ENCODE data around the gene CPED1. TPM values are rescaled to one million over a fixed set of nuclear protein-coding genes. Genes with fewer than 3 reads are reported as not detected.

Gene CPED1
- total RNA-seq, 1 donor from 2014 or later, result 0.09 TPM

GRCh38 chr7:121008816-121009215, 20.3 kb downstream of the CPED1 start:
- Mint-ChIP-seq H3K4me3 (no peak overlapping the region), H3K27me3 (peaks cover 5% of the 10 kb centered on the region), H3K4me1 (no peaks in the 10 kb centered on the region), H3K36me3 (ENCODE audit: low read depth) (no peaks in the 10 kb centered on the region), H3K9me3 (no peaks in the 10 kb centered on the region), H3K27ac (no peak overlapping the region)
- DNase-seq (no peak), ATAC-seq (ENCODE audit: low read depth) (no peak)
- no peak for TF ChIP-seq CTCF (IDR thresholded peaks at IDR 0.05)
- CTCF ChIA-PET, result interaction anchor here (1.0 kb wide), 1 partner anchor 21 kb away, joined by 3 read pairs; the partner anchor contains the start of gene CPED1
- intact Hi-C loops (cut with micrococcal nuclease), result no loop called here
- POLR2A ChIA-PET, result no interaction called here

GRCh38 chr7:121011401-121011800, 22.9 kb downstream of the CPED1 start:
- DNase-seq, result no peak
- intact Hi-C loops (cut with micrococcal nuclease), result no loop called here
- Mint-ChIP-seq H3K36me3 (ENCODE audit: low read depth) (no peaks in the 10 kb centered on the region), H3K4me3 (no peak overlapping the region), H3K4me1 (no peaks in the 10 kb centered on the region), H3K27ac (no peak overlapping the region), H3K9me3 (no peaks in the 10 kb centered on the region), H3K27me3 (peaks cover 3% of the 10 kb centered on the region)
- ChIA-PET POLR2A (no interaction called here), CTCF (no interaction called here)
- no peak for TF ChIP-seq CTCF (IDR thresholded peaks at IDR 0.05)
- no peak for ATAC-seq (ENCODE audit: low read depth)

GRCh38 chr7:121012170-121012874, 23.8 kb downstream of the CPED1 start:
- H3K27ac Mint-ChIP-seq, result no peak overlapping the region
- ChIA-PET CTCF (no interaction called here), POLR2A (no interaction called here)
- no peak for TF ChIP-seq CTCF (IDR thresholded peaks at IDR 0.05)
- intact Hi-C loops (cut with micrococcal nuclease), result no loop called here
- H3K4me1 Mint-ChIP-seq, result no peaks in the 10 kb centered on the region
- no peak for ATAC-seq (ENCODE audit: low read depth)
- H3K27me3 Mint-ChIP-seq, result peaks cover 2% of the 10 kb centered on the region
- H3K9me3 Mint-ChIP-seq, result no peaks in the 10 kb centered on the region
- no peak for DNase-seq
- no peak overlapping the region for H3K4me3 Mint-ChIP-seq
- H3K36me3 Mint-ChIP-seq (ENCODE audit: low read depth), result no peaks in the 10 kb centered on the region

- DNase-seq (no peak), ATAC-seq (ENCODE audit: low read depth) (no peak)
- Mint-ChIP-seq H3K4me3 (no peak overlapping the region), H3K27ac (no peak overlapping the region), H3K27me3 (peaks cover 2% of the 10 kb centered on the region), H3K9me3 (no peaks in the 10 kb centered on the region), H3K36me3 (ENCODE audit: low read depth) (no peaks in the 10 kb centered on the region), H3K4me1 (no peaks in the 10 kb centered on the region)
- intact Hi-C loops (cut with micrococcal nuclease), result no loop called here
- ChIA-PET POLR2A (no interaction called here), CTCF (no interaction called here)
- no peak for TF ChIP-seq CTCF (IDR thresholded peaks at IDR 0.05)
These were observed 24.4 kb downstream of the CPED1 start for GRCh38 chr7:121012919-121013318.

GRCh38 chr7:121015560-121015959, 27.0 kb downstream of the CPED1 start:
- peaks cover 2% of the 10 kb centered on the region for H3K27me3 Mint-ChIP-seq
- intact Hi-C loops (cut with micrococcal nuclease), result no loop called here
- no peaks in the 10 kb centered on the region for H3K4me1 Mint-ChIP-seq
- TF ChIP-seq CTCF (IDR thresholded peaks at IDR 0.05), result no peak
- POLR2A ChIA-PET, result interaction anchor here (0.6 kb wide), 1 partner anchor 158 kb away, joined by 4 read pairs; no protein-coding TSS in a partner anchor
- H3K36me3 Mint-ChIP-seq (ENCODE audit: low read depth), result no peaks in the 10 kb centered on the region
- no peak overlapping the region for H3K27ac Mint-ChIP-seq
- H3K9me3 Mint-ChIP-seq, result no peaks in the 10 kb centered on the region
- no peak overlapping the region for H3K4me3 Mint-ChIP-seq
- DNase-seq, result no peak
- CTCF ChIA-PET, result no interaction called here
- no peak for ATAC-seq (ENCODE audit: low read depth)
